ENCODE measurements around the gene ZAR1L.

- TF ChIP-seq, protein P1, sequence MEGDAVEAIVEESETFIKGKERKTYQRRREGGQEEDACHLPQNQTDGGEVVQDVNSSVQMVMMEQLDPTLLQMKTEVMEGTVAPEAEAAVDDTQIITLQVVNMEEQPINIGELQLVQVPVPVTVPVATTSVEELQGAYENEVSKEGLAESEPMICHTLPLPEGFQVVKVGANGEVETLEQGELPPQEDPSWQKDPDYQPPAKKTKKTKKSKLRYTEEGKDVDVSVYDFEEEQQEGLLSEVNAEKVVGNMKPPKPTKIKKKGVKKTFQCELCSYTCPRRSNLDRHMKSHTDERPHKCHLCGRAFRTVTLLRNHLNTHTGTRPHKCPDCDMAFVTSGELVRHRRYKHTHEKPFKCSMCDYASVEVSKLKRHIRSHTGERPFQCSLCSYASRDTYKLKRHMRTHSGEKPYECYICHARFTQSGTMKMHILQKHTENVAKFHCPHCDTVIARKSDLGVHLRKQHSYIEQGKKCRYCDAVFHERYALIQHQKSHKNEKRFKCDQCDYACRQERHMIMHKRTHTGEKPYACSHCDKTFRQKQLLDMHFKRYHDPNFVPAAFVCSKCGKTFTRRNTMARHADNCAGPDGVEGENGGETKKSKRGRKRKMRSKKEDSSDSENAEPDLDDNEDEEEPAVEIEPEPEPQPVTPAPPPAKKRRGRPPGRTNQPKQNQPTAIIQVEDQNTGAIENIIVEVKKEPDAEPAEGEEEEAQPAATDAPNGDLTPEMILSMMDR (IDR thresholded peaks at IDR 0.05) = no peak
- TF ChIP-seq POLR2A (IDR thresholded peaks at IDR 0.05) = no peak
Measured at GRCh38 chr13:32302461-32302860, 12.7 kb downstream of the ZAR1L start.
